Epithelial cell of esophagus (primary cell): ENCODE measurements around the gene KRTAP5-8.
"Not testable (repeated sequence)": the region's sequence is repeated elsewhere in the genome, so short reads cannot be mapped to it uniquely, and the experiment has no call there.

Experiments used
- DNase-seq: peaks from one replicate; pipeline ENCODE4 v3.0.0; 2010; ENCODE audit warnings: low read depth
- H3K4me3 ChIP-seq: 2 replicates; pipeline ENCODE4 v1.5.1; 2011; ENCODE audit warnings: mild to moderate bottlenecking, low read length, control low read depth
- TF ChIP-seq, protein P1 (sequence below): IDR thresholded peaks from 2 replicates; pipeline ENCODE4 v1.5.1; 2011; ENCODE audit warnings: low read depth, mild to moderate bottlenecking, low read length, control low read depth, inconsistent platforms; ENCODE audit not compliant: insufficient read depth; ENCODE audit errors: missing control alignments

The KRTAP5-8 gene

DNA sequence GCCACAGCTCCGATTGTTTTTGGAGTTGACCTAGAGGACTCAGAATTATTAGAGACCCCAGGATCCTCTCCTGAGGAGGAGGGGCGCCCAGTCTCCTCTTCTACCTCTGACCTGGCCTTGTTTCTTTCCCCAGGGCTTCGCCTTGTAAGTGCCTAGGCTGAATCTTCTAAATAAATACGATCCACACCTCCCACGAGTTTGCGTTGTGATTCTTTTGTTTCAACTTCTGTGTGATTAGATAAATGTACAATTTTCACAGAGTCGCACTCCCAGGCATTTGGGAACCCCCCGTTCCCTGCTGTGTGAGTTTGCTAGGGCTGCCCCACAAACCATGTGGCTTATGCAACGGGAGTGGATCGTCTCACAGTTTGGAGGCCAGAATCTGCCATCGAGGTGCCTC, 1.2 kb downstream of the KRTAP5-8 start:
- no peak overlapping the region for H3K4me3 ChIP-seq
- no peak for DNase-seq
- TF ChIP-seq, protein P1, sequence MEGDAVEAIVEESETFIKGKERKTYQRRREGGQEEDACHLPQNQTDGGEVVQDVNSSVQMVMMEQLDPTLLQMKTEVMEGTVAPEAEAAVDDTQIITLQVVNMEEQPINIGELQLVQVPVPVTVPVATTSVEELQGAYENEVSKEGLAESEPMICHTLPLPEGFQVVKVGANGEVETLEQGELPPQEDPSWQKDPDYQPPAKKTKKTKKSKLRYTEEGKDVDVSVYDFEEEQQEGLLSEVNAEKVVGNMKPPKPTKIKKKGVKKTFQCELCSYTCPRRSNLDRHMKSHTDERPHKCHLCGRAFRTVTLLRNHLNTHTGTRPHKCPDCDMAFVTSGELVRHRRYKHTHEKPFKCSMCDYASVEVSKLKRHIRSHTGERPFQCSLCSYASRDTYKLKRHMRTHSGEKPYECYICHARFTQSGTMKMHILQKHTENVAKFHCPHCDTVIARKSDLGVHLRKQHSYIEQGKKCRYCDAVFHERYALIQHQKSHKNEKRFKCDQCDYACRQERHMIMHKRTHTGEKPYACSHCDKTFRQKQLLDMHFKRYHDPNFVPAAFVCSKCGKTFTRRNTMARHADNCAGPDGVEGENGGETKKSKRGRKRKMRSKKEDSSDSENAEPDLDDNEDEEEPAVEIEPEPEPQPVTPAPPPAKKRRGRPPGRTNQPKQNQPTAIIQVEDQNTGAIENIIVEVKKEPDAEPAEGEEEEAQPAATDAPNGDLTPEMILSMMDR: no peak

- not testable (repeated sequence) for H3K4me3 ChIP-seq
Observed at GRCh38 chr11:71539971-71540370, 2.1 kb downstream of the KRTAP5-8 start.

DNA sequence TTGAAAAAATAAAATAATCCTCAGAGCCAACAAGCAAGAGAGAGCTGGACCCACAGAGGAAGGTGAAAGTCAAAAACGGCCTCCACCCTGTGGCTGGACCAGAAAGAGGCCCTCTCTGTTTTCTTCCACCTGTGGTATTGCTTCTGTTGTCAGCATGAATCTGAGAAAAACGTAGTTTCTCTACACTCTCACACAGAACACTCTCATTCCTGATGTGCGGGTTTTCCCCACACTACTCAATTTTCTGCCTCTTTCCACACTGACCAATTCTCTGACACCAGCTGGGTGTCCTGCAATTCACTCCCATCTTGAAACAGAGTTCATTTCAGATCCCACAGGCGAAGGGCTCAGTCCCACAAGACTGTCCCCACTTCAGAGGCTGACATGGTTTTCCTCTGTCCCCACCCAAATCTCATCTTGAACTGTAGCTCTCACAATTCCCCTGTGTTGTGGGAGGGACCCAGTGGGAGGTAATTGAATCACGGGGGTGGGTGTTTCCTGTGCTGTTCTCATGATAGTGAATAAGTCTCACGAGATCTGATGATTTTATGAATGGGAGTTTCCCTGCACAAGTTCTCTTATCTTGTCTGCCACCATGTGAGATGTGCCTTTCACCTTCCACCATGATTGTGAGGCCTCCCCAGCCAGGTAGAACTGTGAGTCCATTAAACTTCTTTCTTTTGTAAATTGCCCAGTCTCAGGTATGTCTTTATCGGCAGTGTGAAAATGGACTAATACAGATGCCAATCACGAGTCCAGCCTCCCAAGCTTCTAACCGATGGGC, 2.9 kb downstream of the KRTAP5-8 start:
- H3K4me3 ChIP-seq, DNase-seq: not testable (repeated sequence)

More at GRCh38 chr11:71539971-71540370, 2.1 kb downstream of the KRTAP5-8 start:
- not testable (repeated sequence) for DNase-seq

GRCh38 chr11:71542382-71542781, 4.6 kb downstream of the KRTAP5-8 start:
- TF ChIP-seq, protein P1: no peak
- no peak for DNase-seq
- no peak overlapping the region for H3K4me3 ChIP-seq

DNA sequence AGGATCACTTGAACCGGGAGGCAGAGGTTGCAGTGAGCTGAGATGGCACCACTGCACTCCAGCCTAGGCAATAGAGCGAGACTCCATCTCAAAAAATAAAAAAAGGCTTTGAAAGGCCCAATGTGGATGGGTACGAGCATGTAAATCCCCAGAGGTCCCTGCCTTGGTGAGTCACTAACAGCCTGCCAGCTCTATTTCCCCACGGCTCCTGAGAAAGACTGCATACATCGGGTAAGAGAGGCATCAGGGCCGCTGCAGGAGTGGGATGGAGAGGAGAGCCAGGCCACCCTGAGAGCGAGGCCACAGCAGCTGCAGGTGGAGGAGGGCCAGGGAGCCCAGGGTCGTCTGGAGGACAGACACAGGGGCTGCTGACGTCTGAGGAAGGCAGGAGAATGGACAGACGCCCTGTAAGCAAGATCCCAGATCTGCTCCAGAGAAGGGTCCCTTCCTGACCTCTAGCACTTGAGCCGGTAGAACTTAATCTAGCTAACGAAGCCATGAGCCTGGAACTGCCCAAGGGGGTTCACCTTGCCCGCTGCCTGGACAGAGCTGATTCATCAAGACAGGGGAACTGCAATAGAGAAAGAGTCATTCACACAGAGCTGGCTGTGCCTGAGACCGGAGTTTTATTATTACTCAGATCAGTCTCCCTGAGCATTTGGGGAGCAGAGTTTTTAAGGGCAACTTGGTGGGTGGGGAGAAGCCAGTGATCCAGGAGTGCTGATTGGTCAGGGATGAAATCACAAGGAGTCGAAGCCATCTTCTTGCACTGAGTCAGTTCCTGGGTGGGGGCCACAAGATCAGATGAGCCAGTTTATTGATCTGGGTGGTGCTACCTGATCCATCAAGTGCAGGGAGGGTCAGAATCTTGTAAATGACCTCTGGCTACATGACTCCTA, 5.3 kb downstream of the KRTAP5-8 start:
- TF ChIP-seq, protein P1: no peak
- no peak for DNase-seq
- H3K4me3 ChIP-seq: no peak overlapping the region

GRCh38 chr11:71543866-71544265, 6.0 kb downstream of the KRTAP5-8 start:
- no peak for DNase-seq
- TF ChIP-seq, protein P1: no peak
- H3K4me3 ChIP-seq: no peak overlapping the region

DNA sequence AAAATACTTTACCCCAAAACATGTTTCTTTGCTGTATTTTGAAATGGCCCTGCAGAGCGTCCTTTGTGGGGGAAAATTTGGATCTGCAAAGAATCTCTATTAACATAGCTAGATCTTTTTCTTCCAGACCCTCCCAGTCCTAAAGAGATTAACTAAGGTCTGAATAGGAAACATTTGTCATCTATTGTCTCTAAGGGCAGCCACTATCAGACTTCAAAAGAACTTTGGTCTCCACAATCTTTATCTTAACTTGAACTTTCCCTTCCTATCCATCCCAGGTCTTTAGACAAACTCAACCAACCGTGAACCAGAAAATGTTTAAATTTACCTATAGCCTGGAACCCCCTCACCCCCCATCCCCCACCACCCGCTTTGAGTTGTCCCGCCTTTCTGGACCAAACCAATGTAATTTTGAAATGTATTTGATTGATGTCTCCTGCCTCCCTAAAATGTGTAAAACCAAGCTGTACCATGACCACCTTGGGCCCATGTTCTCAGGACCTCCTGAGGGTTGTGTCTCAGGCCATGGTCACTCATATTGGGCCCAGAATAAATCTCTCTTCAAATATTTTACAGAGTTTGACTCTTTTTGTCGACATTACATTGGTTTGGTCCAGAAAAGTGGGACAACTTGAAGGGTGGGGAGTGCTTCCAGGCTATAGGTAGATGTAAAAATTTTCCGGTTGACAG, 6.8 kb downstream of the KRTAP5-8 start:
- DNase-seq: no peak
- no peak overlapping the region for H3K4me3 ChIP-seq
- TF ChIP-seq, protein P1: no peak
